IPS DF 4.7 (cell line): ENCODE results near the gene SOX13.
"Not testable (repeated sequence)": the region's sequence is repeated elsewhere in the genome, so short reads cannot be mapped to it uniquely, and the experiment has no call there.

ENCODE experiments used
- DNase-seq: peaks from one replicate; pipeline ENCODE4 v3.0.0-alpha.2; 2013; ENCODE audit warnings: low spot score; ENCODE audit errors: extremely low read depth

Gene SOX13

GRCh38 chr1:204087181-204087892 lies 14.4 kb downstream of the SOX13 start:
- DNase-seq: no peak

- no peak for DNase-seq
Observed at GRCh38 chr1:204087893-204088528, 15.1 kb downstream of the SOX13 start.

GRCh38 chr1:204088596-204088995 lies 15.7 kb downstream of the SOX13 start:
- no peak for DNase-seq

GRCh38 chr1:204089044-204089751 lies 16.3 kb downstream of the SOX13 start:
- no peak for DNase-seq

GRCh38 chr1:204090132-204090531 lies 17.2 kb downstream of the SOX13 start:
- DNase-seq: not testable (repeated sequence)

GRCh38 chr1:204091066-204091465 lies 18.2 kb downstream of the SOX13 start:
- DNase-seq: no peak

- no peak for DNase-seq
Observed at GRCh38 chr1:204091787-204092312, 18.9 kb downstream of the SOX13 start.

- no peak for DNase-seq
Observed at GRCh38 chr1:204092632-204093420, 19.9 kb downstream of the SOX13 start.

- DNase-seq: no peak
Observed at GRCh38 chr1:204093421-204093717, 20.5 kb downstream of the SOX13 start.

- DNase-seq: no peak
Observed at GRCh38 chr1:204093781-204094180, 20.9 kb downstream of the SOX13 start.

- DNase-seq: no peak
Observed at GRCh38 chr1:204094313-204094729, 21.4 kb downstream of the SOX13 start.

GRCh38 chr1:204094856-204095634 lies 22.1 kb downstream of the SOX13 start:
- DNase-seq: no peak

GRCh38 chr1:204096931-204097330 lies 24.0 kb downstream of the SOX13 start:
- no peak for DNase-seq

GRCh38 chr1:204098683-204099082 lies 25.8 kb downstream of the SOX13 start:
- no peak for DNase-seq

- not testable (repeated sequence) for DNase-seq
Observed at GRCh38 chr1:204099754-204100153, 26.8 kb downstream of the SOX13 start.

- DNase-seq: no peak
Observed at GRCh38 chr1:204102029-204102611, 29.2 kb downstream of the SOX13 start.

- no peak for DNase-seq
Observed at GRCh38 chr1:204102739-204103430, 30.0 kb downstream of the SOX13 start.

GRCh38 chr1:204103431-204103741 lies 30.5 kb downstream of the SOX13 start:
- DNase-seq: no peak

GRCh38 chr1:204104331-204105130 lies 31.6 kb downstream of the SOX13 start:
- no peak for DNase-seq
